ENCODE measurements around the gene FIBCD1.

FIBCD1 gene

DNA sequence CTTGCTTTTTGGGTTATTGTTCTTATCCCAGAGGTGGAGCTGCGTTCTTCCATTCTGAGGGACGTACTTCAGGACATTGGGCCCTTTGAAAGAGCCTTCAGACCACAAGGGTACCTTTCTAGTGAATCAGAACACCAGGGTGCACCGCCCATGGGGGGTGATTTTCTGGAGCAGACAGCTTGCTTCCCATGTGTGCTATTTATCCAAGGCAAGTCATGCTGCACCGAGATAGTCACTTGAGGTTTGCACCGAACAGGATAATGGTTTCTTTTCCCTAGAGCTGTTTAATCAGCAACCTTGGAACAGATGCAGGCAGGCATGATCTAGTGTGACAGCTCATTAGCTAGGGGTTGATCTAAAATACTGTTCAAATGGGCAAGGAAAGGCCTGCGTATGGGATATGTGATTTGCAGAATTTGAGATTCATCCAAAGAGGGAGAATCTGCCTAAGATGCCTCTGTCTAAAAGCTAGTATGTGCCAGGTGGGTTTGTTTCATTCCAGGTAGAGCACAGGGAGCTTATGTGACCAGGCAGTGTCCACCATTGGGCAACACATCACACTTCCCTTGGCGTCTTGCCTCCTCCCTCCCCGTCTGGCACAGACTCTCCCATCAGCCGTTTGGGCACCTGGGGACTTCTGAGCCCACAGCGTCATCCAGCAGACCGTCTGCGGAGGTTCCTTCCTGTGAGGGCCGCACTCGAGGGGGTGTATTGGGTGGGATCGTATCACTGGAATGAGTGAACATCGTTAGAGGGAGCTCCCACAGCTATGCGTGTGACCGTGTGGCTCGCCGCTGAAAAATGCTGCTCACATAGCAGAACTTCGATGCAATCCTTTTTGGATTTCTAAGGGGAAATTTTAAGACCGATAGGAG lies 80.9 kb downstream of the FIBCD1 start:
- no peak for DNase-seq (ENCODE audit: low spot score)

DNA sequence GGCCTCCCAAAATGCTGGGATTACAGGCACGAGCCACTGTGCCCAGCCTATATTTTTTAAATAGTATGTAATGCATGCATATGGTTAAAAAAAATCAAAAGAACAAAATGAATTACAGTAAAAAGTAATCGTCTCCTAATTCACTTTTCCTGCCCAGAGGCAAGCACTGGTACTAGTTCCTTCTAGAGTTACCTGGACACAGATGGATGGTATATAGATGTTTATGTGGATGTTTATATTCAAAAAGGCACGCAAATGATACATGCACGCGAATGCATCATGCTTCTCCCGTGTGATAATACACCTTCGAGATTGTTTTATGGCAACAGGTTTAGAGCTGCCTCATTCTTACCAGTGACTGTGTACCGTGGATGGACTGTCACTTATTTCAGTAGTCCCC lies 82.6 kb downstream of the FIBCD1 start:
- DNase-seq (ENCODE audit: low spot score): no peak

DNA sequence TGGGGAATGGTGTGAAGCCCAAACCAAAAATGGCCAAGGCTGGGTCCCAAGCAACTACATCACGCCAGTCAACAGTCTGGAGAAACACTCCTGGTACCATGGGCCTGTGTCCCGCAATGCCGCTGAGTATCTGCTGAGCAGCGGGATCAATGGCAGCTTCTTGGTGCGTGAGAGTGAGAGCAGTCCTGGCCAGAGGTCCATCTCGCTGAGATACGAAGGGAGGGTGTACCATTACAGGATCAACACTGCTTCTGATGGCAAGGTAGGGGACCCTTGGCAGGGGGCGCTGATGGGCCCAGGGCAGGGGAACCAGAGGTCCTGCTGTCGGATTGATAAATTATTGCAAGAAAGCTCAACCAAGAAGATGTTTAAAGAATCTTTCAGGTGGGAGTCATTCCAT lies 84.2 kb downstream of the FIBCD1 start:
- DNase-seq (ENCODE audit: low spot score): no peak

DNA sequence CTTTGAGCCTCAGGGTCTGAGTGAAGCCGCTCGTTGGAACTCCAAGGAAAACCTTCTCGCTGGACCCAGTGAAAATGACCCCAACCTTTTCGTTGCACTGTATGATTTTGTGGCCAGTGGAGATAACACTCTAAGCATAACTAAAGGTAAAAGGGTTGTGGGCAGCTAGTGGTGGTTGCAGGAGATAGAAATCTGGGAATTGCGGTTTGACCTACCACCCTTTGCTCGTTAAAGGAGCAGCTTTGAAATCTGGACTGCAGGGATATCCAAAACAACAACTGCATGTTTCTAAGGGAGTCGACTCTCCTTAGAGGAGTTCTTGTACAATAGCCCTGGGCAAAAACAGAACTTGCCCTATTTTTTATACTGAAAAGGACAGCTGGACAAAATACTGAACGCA lies 85.0 kb downstream of the FIBCD1 start:
- DNase-seq (ENCODE audit: low spot score): no peak

DNA sequence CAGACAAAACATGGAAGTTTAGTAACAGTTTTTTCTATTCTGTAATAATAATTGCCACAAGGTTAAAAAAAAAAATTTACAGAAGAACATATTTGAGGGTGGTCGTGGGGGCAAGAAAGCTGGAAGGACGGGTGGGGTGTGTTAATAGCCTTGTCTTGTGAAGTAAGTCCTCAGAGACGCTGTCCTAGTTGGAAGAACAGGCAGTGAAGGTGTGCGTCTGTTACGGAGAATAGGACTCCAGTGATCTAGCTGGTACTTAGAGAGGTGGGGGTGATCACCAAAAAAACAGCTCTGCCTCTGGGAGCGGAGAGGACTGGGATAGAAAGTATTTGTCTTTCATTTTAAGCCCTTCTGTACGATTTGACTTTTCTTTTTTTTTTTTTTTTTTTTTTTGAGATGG lies 86.2 kb downstream of the FIBCD1 start:
- no peak for DNase-seq (ENCODE audit: low spot score)
